ENCODE results near the gene CPZ.

Gene CPZ

GRCh38 chr4:8640816-8641215, 48.3 kb downstream of the CPZ start:
- Histone ChIP-seq H3K9me3 (ENCODE audit: low read length) (no peaks in the 10 kb centered on the region), H3K27me3 (ENCODE audit: insufficient read depth, low read length) (peaks cover 13% of the 10 kb centered on the region), H3K4me1 (ENCODE audit: insufficient read depth, low read length) (no peaks in the 10 kb centered on the region), H3K4me3 (ENCODE audit: low read length) (no peak overlapping the region), H3K36me3 (ENCODE audit: insufficient read depth, low read length) (no peaks in the 10 kb centered on the region), H2AFZ (ENCODE audit: low read depth, low read length) (no peak overlapping the region)

GRCh38 chr4:8641256-8641655, 48.7 kb downstream of the CPZ start:
- Histone ChIP-seq H3K4me1 (ENCODE audit: insufficient read depth, low read length) (no peaks in the 10 kb centered on the region), H3K27me3 (ENCODE audit: insufficient read depth, low read length) (peaks cover 13% of the 10 kb centered on the region), H3K4me3 (ENCODE audit: low read length) (no peak overlapping the region), H3K9me3 (ENCODE audit: low read length) (no peaks in the 10 kb centered on the region), H2AFZ (ENCODE audit: low read depth, low read length) (no peak overlapping the region), H3K36me3 (ENCODE audit: insufficient read depth, low read length) (no peaks in the 10 kb centered on the region)

DNA sequence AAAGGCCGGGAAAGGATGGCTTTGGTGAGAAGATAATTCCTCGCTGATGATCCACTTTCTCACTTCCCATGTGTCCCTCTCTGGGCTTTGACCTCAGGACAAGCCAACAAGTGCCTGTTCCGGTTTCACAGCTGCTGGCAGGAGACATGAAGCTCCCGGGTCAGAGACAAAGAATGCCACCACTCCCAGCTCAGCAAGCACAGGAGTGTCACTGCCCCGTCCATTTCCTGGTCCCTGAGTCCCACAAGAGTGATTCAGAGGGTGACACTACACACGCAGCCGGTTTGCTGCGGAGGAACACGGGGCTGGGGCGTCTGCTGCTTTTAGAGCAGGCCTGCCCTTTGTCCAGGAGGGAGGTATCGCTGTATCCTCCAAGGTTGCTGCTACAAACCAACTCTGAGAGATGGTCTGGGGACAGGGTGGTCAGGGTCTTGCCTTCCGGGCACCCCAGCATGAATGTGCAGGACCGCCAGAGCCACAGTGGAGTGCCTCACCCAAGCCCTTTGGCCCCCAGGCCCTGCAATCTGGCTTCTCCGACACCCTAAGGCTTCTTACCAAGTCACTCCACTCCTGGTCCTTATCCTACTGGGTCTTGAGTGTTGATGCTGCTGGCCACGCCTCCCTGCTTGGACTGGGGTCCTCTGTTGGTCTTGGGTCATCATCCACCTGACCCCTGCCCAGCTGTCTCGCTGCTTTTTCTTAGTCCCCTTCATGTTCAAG, 49.5 kb downstream of the CPZ start:
- no peak overlapping the region for H3K4me3 ChIP-seq (ENCODE audit: low read length)
- no peaks in the 10 kb centered on the region for H3K36me3 ChIP-seq (ENCODE audit: insufficient read depth, low read length)
- no peak overlapping the region for H2AFZ ChIP-seq (ENCODE audit: low read depth, low read length)
- no peaks in the 10 kb centered on the region for H3K4me1 ChIP-seq (ENCODE audit: insufficient read depth, low read length)
- no peaks in the 10 kb centered on the region for H3K9me3 ChIP-seq (ENCODE audit: low read length)
- peaks cover 16% of the 10 kb centered on the region for H3K27me3 ChIP-seq (ENCODE audit: insufficient read depth, low read length)

DNA sequence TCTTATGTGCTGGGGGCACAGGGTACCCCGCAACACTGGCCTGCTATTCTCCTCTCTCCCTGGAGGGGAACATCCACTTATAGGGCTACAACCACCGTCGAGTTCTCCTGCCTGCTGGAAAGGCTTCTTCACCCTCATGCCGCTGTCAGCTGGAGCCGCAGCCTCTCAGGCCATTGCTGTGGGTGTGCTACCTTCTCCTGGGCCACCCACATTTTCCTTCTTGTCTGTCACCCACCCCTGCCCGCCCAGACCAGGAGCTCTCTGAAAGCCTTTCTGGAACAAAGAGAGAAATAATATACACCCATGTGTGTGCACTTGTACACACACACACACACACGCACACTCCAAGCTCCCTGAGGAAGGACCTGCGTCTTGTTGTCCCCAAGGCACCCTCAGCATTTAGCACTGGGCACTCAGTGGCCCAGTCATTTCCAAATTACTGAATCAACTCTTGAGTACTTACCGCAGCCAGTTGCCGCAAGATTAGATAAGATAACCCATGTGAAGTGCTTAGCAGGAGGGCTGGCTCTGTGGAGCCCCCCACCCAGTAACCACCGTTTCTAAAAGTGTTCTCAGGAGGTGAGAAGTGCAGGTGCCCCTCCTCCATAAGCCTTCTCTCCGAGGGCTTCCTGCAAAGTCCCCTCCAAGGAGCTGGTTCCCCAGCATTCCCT, 50.2 kb downstream of the CPZ start:
- Histone ChIP-seq H3K27me3 (ENCODE audit: insufficient read depth, low read length) (peaks cover 16% of the 10 kb centered on the region), H3K4me1 (ENCODE audit: insufficient read depth, low read length) (no peaks in the 10 kb centered on the region), H3K9me3 (ENCODE audit: low read length) (no peaks in the 10 kb centered on the region), H3K4me3 (ENCODE audit: low read length) (no peak overlapping the region), H2AFZ (ENCODE audit: low read depth, low read length) (no peak overlapping the region), H3K36me3 (ENCODE audit: insufficient read depth, low read length) (no peaks in the 10 kb centered on the region)

- Histone ChIP-seq H3K4me1 (ENCODE audit: insufficient read depth, low read length) (no peaks in the 10 kb centered on the region), H3K9me3 (ENCODE audit: low read length) (no peaks in the 10 kb centered on the region), H3K27me3 (ENCODE audit: insufficient read depth, low read length) (peaks cover 18% of the 10 kb centered on the region), H3K4me3 (ENCODE audit: low read length) (no peak overlapping the region), H2AFZ (ENCODE audit: low read depth, low read length) (no peak overlapping the region), H3K36me3 (ENCODE audit: insufficient read depth, low read length) (no peaks in the 10 kb centered on the region)
Observed at GRCh38 chr4:8643441-8643840, 50.9 kb downstream of the CPZ start.

DNA sequence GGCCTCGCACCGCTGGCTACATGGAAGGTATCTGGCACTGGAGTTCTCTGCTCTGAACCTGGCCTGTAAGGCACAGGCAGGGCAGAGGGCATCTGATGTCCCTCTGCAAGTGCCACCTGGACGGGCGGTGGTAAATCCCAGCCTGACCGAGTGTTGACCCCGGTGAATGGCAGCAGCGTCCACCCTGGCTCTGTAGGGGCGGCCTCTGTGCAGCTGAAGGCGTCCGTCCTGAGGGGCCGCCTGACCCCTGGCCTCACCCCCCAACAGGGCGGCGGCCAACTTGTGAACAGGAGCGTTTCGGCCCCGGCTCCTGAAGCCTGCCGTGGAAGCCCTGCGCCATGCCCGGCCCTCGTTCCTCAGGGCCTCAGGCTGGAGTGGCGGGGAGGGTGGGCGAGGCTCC, 51.4 kb downstream of the CPZ start:
- Histone ChIP-seq H3K36me3 (ENCODE audit: insufficient read depth, low read length) (no peaks in the 10 kb centered on the region), H3K4me1 (ENCODE audit: insufficient read depth, low read length) (no peaks in the 10 kb centered on the region), H3K9me3 (ENCODE audit: low read length) (no peaks in the 10 kb centered on the region), H2AFZ (ENCODE audit: low read depth, low read length) (no peak overlapping the region), H3K27me3 (ENCODE audit: insufficient read depth, low read length) (peaks cover 18% of the 10 kb centered on the region), H3K4me3 (ENCODE audit: low read length) (no peak overlapping the region)

GRCh38 chr4:8644461-8644891, 51.9 kb downstream of the CPZ start:
- Histone ChIP-seq H3K36me3 (ENCODE audit: insufficient read depth, low read length) (no peaks in the 10 kb centered on the region), H3K4me3 (ENCODE audit: low read length) (no peak overlapping the region), H2AFZ (ENCODE audit: low read depth, low read length) (no peak overlapping the region), H3K4me1 (ENCODE audit: insufficient read depth, low read length) (no peaks in the 10 kb centered on the region), H3K9me3 (ENCODE audit: low read length) (no peaks in the 10 kb centered on the region), H3K27me3 (ENCODE audit: insufficient read depth, low read length) (peaks cover 18% of the 10 kb centered on the region)

- H3K9me3 ChIP-seq (ENCODE audit: low read length): no peaks in the 10 kb centered on the region
- peaks cover 18% of the 10 kb centered on the region for H3K27me3 ChIP-seq (ENCODE audit: insufficient read depth, low read length)
- H2AFZ ChIP-seq (ENCODE audit: low read depth, low read length): no peak overlapping the region
- H3K4me1 ChIP-seq (ENCODE audit: insufficient read depth, low read length): no peaks in the 10 kb centered on the region
- no peaks in the 10 kb centered on the region for H3K36me3 ChIP-seq (ENCODE audit: insufficient read depth, low read length)
- H3K4me3 ChIP-seq (ENCODE audit: low read length): no peak overlapping the region
Observed at GRCh38 chr4:8644966-8645752, 52.6 kb downstream of the CPZ start.

DNA sequence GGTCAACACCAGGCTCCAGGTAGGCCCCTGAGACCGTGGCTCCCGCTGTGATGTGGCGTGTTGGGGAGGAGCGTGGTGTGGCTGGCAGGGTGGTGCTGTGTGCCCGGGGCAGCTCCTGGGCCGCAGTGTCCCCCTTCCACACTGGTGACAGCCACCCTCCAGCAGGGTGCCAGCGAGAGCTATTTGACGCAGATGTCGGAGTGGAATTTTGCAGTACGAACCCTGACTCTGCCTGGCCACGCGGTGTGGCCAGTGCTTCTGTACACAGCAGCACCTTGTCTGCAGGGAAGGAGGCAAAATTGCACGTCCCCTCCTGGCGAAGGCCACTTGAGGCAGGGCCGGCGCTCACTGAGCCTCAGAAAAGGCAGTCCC, 53.2 kb downstream of the CPZ start:
- Histone ChIP-seq H2AFZ (ENCODE audit: low read depth, low read length) (no peak overlapping the region), H3K4me3 (ENCODE audit: low read length) (no peak overlapping the region), H3K4me1 (ENCODE audit: insufficient read depth, low read length) (no peaks in the 10 kb centered on the region), H3K36me3 (ENCODE audit: insufficient read depth, low read length) (no peaks in the 10 kb centered on the region), H3K9me3 (ENCODE audit: low read length) (no peaks in the 10 kb centered on the region), H3K27me3 (ENCODE audit: insufficient read depth, low read length) (peaks cover 18% of the 10 kb centered on the region)

GRCh38 chr4:8646296-8647093, 53.9 kb downstream of the CPZ start:
- Histone ChIP-seq H3K9me3 (ENCODE audit: low read length) (no peaks in the 10 kb centered on the region), H3K4me3 (ENCODE audit: low read length) (no peak overlapping the region), H3K4me1 (ENCODE audit: insufficient read depth, low read length) (no peaks in the 10 kb centered on the region), H3K36me3 (ENCODE audit: insufficient read depth, low read length) (no peaks in the 10 kb centered on the region), H2AFZ (ENCODE audit: low read depth, low read length) (no peak overlapping the region), H3K27me3 (ENCODE audit: insufficient read depth, low read length) (peaks cover 20% of the 10 kb centered on the region)

DNA sequence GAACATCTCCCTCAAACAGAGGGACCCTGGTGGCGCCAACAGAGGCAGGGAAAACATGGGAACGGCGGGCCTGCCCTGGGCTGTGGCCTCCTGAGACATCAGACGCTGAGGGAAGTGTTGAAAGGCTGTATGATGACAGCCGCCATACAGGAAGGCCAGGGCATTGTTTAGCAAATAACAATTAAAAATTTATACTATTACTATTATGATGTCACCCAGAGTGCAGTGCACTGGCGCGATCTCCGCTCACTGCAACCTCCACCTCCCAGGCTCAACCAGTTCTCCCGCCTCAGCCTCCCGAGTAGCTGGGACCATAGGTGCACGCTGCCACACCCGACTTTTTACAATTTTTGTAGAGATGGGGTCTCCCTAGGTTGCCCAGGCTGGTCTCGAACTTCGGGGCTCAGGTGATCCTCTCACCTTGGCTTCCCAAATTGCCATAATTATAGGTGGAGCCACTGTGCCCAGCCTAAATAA, 54.6 kb downstream of the CPZ start:
- H3K36me3 ChIP-seq (ENCODE audit: insufficient read depth, low read length): no peaks in the 10 kb centered on the region
- H2AFZ ChIP-seq (ENCODE audit: low read depth, low read length): no peak overlapping the region
- H3K4me3 ChIP-seq (ENCODE audit: low read length): no peak overlapping the region
- H3K4me1 ChIP-seq (ENCODE audit: insufficient read depth, low read length): no peaks in the 10 kb centered on the region
- peaks cover 23% of the 10 kb centered on the region for H3K27me3 ChIP-seq (ENCODE audit: insufficient read depth, low read length)
- no peaks in the 10 kb centered on the region for H3K9me3 ChIP-seq (ENCODE audit: low read length)

DNA sequence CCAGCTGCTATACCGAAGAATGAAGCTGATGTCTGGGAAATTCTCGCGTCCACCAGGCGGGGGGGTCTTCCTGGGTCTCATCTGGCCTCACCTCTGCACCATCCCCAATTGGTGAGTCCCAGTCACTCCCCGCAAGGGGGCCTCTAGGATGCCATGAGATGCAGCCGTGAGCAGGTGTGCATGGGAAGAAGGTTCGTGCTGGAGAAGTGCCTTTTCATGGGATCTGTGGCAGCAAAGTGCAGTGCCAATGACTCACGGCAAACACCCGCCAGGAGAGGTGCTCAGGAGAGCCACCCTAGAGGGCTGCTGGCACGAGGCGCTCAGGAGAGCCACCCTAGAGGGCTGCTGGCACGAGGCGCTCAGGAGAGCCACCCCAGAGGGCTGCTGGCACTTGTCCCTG, 55.1 kb downstream of the CPZ start:
- Histone ChIP-seq H3K4me3 (ENCODE audit: low read length) (no peak overlapping the region), H3K27me3 (ENCODE audit: insufficient read depth, low read length) (peaks cover 23% of the 10 kb centered on the region), H3K36me3 (ENCODE audit: insufficient read depth, low read length) (no peaks in the 10 kb centered on the region), H2AFZ (ENCODE audit: low read depth, low read length) (no peak overlapping the region), H3K9me3 (ENCODE audit: low read length) (no peaks in the 10 kb centered on the region), H3K4me1 (ENCODE audit: insufficient read depth, low read length) (no peaks in the 10 kb centered on the region)

Measured in neuron (in vitro differentiated cells).